MM.1S (cell line): ENCODE measurements around the gene ARL15.

ENCODE experiments used
- EZH2phosphoT487 ChIP-seq: fragments of 300-600 bp; sonication (generic); IDR thresholded peaks from 2 replicates; pipeline ENCODE4 v1.6.1; 2018; ENCODE audit warnings: antibody characterized with exemption, low read length
- TF ChIP-seq, protein P1 (sequence below): fragments of 300-600 bp; sonication (generic); IDR thresholded peaks from 2 replicates; pipeline ENCODE4 v1.5.1; 2016; ENCODE audit warnings: antibody characterized with exemption, low read length, mixed read lengths

DNA sequence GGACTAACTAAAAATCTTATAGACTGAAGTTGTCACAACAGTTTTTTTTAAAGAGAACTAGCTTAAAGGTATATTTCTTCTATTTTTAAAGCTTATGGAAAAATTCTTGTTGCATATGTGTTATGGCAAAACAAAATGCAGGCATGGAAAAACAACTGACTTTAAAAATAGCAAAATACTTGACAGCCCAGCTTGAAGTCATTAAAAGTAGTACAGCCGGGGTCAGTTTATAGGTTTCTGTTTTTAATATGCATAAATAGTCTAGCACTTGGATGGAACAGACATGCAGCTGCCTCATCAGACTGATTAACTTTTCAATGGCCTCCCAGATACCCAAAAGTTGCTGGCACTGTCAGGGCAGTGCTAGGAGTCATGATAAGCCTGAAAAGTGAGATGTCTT is 22.3 kb upstream of the ARL15 start:
- TF ChIP-seq, protein P1, sequence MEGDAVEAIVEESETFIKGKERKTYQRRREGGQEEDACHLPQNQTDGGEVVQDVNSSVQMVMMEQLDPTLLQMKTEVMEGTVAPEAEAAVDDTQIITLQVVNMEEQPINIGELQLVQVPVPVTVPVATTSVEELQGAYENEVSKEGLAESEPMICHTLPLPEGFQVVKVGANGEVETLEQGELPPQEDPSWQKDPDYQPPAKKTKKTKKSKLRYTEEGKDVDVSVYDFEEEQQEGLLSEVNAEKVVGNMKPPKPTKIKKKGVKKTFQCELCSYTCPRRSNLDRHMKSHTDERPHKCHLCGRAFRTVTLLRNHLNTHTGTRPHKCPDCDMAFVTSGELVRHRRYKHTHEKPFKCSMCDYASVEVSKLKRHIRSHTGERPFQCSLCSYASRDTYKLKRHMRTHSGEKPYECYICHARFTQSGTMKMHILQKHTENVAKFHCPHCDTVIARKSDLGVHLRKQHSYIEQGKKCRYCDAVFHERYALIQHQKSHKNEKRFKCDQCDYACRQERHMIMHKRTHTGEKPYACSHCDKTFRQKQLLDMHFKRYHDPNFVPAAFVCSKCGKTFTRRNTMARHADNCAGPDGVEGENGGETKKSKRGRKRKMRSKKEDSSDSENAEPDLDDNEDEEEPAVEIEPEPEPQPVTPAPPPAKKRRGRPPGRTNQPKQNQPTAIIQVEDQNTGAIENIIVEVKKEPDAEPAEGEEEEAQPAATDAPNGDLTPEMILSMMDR = no peak
- TF ChIP-seq EZH2phosphoT487 = no peak
